ENCODE results near the gene COL6A1.

COL6A1 gene

GRCh38 chr21:45984584-45985095 is 3.1 kb downstream of the COL6A1 start:
- Histone ChIP-seq H3K36me3 (ENCODE audit: insufficient read depth, low read length) (peaks cover 38% of the 10 kb centered on the region), H3K4me1 (ENCODE audit: insufficient read depth, low read length) (no peaks in the 10 kb centered on the region), H3K9me3 (ENCODE audit: insufficient read depth, low read depth, low read length) (no peaks in the 10 kb centered on the region), H3K27me3 (ENCODE audit: insufficient read depth, low read length) (peaks cover 39% of the 10 kb centered on the region), H3K4me3 (ENCODE audit: low read length) (no peak overlapping the region), H3K9ac (ENCODE audit: low read depth, low read length) (no peak overlapping the region), H3K27ac (ENCODE audit: low read depth, low read length) (no peak overlapping the region)
- WGBS: 97% methylated on average over 3 of the region's 3 CpGs

GRCh38 chr21:45985471-45986315 is 4.1 kb downstream of the COL6A1 start:
- Histone ChIP-seq H3K9me3 (ENCODE audit: insufficient read depth, low read depth, low read length) (no peaks in the 10 kb centered on the region), H3K27me3 (ENCODE audit: insufficient read depth, low read length) (peaks cover 29% of the 10 kb centered on the region), H3K27ac (ENCODE audit: low read depth, low read length) (no peak overlapping the region), H3K4me3 (ENCODE audit: low read length) (no peak overlapping the region), H3K36me3 (ENCODE audit: insufficient read depth, low read length) (peaks cover 42% of the 10 kb centered on the region), H3K9ac (ENCODE audit: low read depth, low read length) (no peak overlapping the region), H3K4me1 (ENCODE audit: insufficient read depth, low read length) (no peaks in the 10 kb centered on the region)
- 96% methylated on average over 37 of the region's 37 CpGs for WGBS

GRCh38 chr21:45986316-45987051 is 4.9 kb downstream of the COL6A1 start:
- H3K27ac ChIP-seq (ENCODE audit: low read depth, low read length): no peak overlapping the region
- H3K4me1 ChIP-seq (ENCODE audit: insufficient read depth, low read length): no peaks in the 10 kb centered on the region
- H3K9ac ChIP-seq (ENCODE audit: low read depth, low read length): no peak overlapping the region
- H3K9me3 ChIP-seq (ENCODE audit: insufficient read depth, low read depth, low read length): no peaks in the 10 kb centered on the region
- H3K36me3 ChIP-seq (ENCODE audit: insufficient read depth, low read length): peaks cover 48% of the 10 kb centered on the region
- H3K4me3 ChIP-seq (ENCODE audit: low read length): no peak overlapping the region
- WGBS: 95% methylated on average over 36 of the region's 36 CpGs
- H3K27me3 ChIP-seq (ENCODE audit: insufficient read depth, low read length): peaks cover 25% of the 10 kb centered on the region

GRCh38 chr21:45987121-45987711 is 5.6 kb downstream of the COL6A1 start:
- 94% methylated on average over 29 of the region's 29 CpGs for WGBS
- Histone ChIP-seq H3K9me3 (ENCODE audit: insufficient read depth, low read depth, low read length) (no peaks in the 10 kb centered on the region), H3K4me1 (ENCODE audit: insufficient read depth, low read length) (no peaks in the 10 kb centered on the region), H3K9ac (ENCODE audit: low read depth, low read length) (no peak overlapping the region), H3K4me3 (ENCODE audit: low read length) (no peak overlapping the region), H3K27ac (ENCODE audit: low read depth, low read length) (no peak overlapping the region), H3K27me3 (ENCODE audit: insufficient read depth, low read length) (peaks cover 18% of the 10 kb centered on the region), H3K36me3 (ENCODE audit: insufficient read depth, low read length) (peaks cover 56% of the 10 kb centered on the region)

GRCh38 chr21:45988366-45989347 is 7.1 kb downstream of the COL6A1 start:
- H3K36me3 ChIP-seq (ENCODE audit: insufficient read depth, low read length): peaks cover 64% of the 10 kb centered on the region
- 92% methylated on average over 35 of the region's 36 CpGs for WGBS
- H3K9me3 ChIP-seq (ENCODE audit: insufficient read depth, low read depth, low read length): no peaks in the 10 kb centered on the region
- no peak overlapping the region for H3K27ac ChIP-seq (ENCODE audit: low read depth, low read length)
- H3K4me1 ChIP-seq (ENCODE audit: insufficient read depth, low read length): no peaks in the 10 kb centered on the region
- H3K9ac ChIP-seq (ENCODE audit: low read depth, low read length): no peak overlapping the region
- peaks cover 7% of the 10 kb centered on the region; the same call in 1 of the 2 replicates for H3K27me3 ChIP-seq (ENCODE audit: insufficient read depth, low read length)
- H3K4me3 ChIP-seq (ENCODE audit: low read length): no peak overlapping the region

- peaks cover 7% of the 10 kb centered on the region; the same call in 1 of the 2 replicates for H3K27me3 ChIP-seq (ENCODE audit: insufficient read depth, low read length)
- peaks cover 68% of the 10 kb centered on the region for H3K36me3 ChIP-seq (ENCODE audit: insufficient read depth, low read length)
- H3K4me3 ChIP-seq (ENCODE audit: low read length): no peak overlapping the region
- no peak overlapping the region for H3K27ac ChIP-seq (ENCODE audit: low read depth, low read length)
- no peaks in the 10 kb centered on the region for H3K4me1 ChIP-seq (ENCODE audit: insufficient read depth, low read length)
- H3K9ac ChIP-seq (ENCODE audit: low read depth, low read length): no peak overlapping the region
- H3K9me3 ChIP-seq (ENCODE audit: insufficient read depth, low read depth, low read length): no peaks in the 10 kb centered on the region
- 97% methylated on average over 32 of the region's 32 CpGs for WGBS
Measured at GRCh38 chr21:45989355-45990048, 7.9 kb downstream of the COL6A1 start.

- no peak overlapping the region for H3K4me3 ChIP-seq (ENCODE audit: low read length)
- peaks cover 68% of the 10 kb centered on the region for H3K36me3 ChIP-seq (ENCODE audit: insufficient read depth, low read length)
- H3K9me3 ChIP-seq (ENCODE audit: insufficient read depth, low read depth, low read length): no peaks in the 10 kb centered on the region
- H3K27me3 ChIP-seq (ENCODE audit: insufficient read depth, low read length): 0 out of 2 replicates have a peak, but pooled peaks cover under 1% of the 10 kb centered on the region
- H3K4me1 ChIP-seq (ENCODE audit: insufficient read depth, low read length): no peaks in the 10 kb centered on the region
- 91% methylated on average over 30 of the region's 30 CpGs for WGBS
- no peak overlapping the region for H3K9ac ChIP-seq (ENCODE audit: low read depth, low read length)
- H3K27ac ChIP-seq (ENCODE audit: low read depth, low read length): no peak overlapping the region
Measured at GRCh38 chr21:45990049-45990711, 8.6 kb downstream of the COL6A1 start.

- no peaks in the 10 kb centered on the region for H3K9me3 ChIP-seq (ENCODE audit: insufficient read depth, low read depth, low read length)
- no peak overlapping the region for H3K4me3 ChIP-seq (ENCODE audit: low read length)
- WGBS: 94% methylated on average over 45 of the region's 45 CpGs
- no peaks in the 10 kb centered on the region for H3K27me3 ChIP-seq (ENCODE audit: insufficient read depth, low read length)
- no peak overlapping the region for H3K27ac ChIP-seq (ENCODE audit: low read depth, low read length)
- no peak overlapping the region for H3K9ac ChIP-seq (ENCODE audit: low read depth, low read length)
- H3K4me1 ChIP-seq (ENCODE audit: insufficient read depth, low read length): no peaks in the 10 kb centered on the region
- peaks cover 62% of the 10 kb centered on the region for H3K36me3 ChIP-seq (ENCODE audit: insufficient read depth, low read length)
Measured at GRCh38 chr21:45990741-45991605, 9.4 kb downstream of the COL6A1 start.

- WGBS: 95% methylated on average over 18 of the region's 18 CpGs
- no peak overlapping the region for H3K4me3 ChIP-seq (ENCODE audit: low read length)
- H3K36me3 ChIP-seq (ENCODE audit: insufficient read depth, low read length): peaks cover 55% of the 10 kb centered on the region
- no peak overlapping the region for H3K9ac ChIP-seq (ENCODE audit: low read depth, low read length)
- no peaks in the 10 kb centered on the region for H3K9me3 ChIP-seq (ENCODE audit: insufficient read depth, low read depth, low read length)
- no peaks in the 10 kb centered on the region for H3K4me1 ChIP-seq (ENCODE audit: insufficient read depth, low read length)
- H3K27me3 ChIP-seq (ENCODE audit: insufficient read depth, low read length): no peaks in the 10 kb centered on the region
- no peak overlapping the region for H3K27ac ChIP-seq (ENCODE audit: low read depth, low read length)
Measured at GRCh38 chr21:45991606-45992300, 10.2 kb downstream of the COL6A1 start.

Data from HUES64 (cell line).